Transverse colon (tissue), 4 donors: ENCODE measurements around the gene RLN1. TPM values are rescaled to one million over a fixed set of nuclear protein-coding genes. Genes with fewer than 3 reads are reported as not detected.
"Not testable (repeated sequence)": the region's sequence is repeated elsewhere in the genome, so short reads cannot be mapped to it uniquely, and the experiment has no call there.

Experiments used
- DNase-seq: peaks from one replicate; pipeline ENCODE4 v3.0.0-alpha.2; 2019
- H3K27ac ChIP-seq, 4 donors: fragments of 200-600 bp; sonication (generic); 2 replicates each; pipeline ENCODE4 v1.5.1; 2016 to 2018; ENCODE audit warnings: inconsistent platforms in 4 of 4
- H3K27me3 ChIP-seq: fragments of 200-600 bp; sonication (generic); 2 replicates; pipeline ENCODE4 v1.5.1; 2017; ENCODE audit warnings: inconsistent platforms
- H3K36me3 ChIP-seq, 4 donors: fragments of 200-600 bp; sonication (generic); 2 replicates each; pipeline ENCODE4 v1.5.1; 2017 to 2019; ENCODE audit warnings: inconsistent platforms in 4 of 4
- H3K4me1 ChIP-seq, 4 donors: fragments of 200-600 bp; sonication (generic); 2 replicates each; pipeline ENCODE4 v1.5.1; 2017 to 2020; ENCODE audit warnings: inconsistent platforms in 4 of 4
- H3K4me3 ChIP-seq, 4 donors: fragments of 200-600 bp; sonication (generic); 1 replicate in 1 of 4; 2 replicates in 3 of 4; pipeline versions ENCODE4 v1.5.1 to v1.6.1; 2017 to 2019; ENCODE audit warnings: inconsistent platforms in 4 of 4
- H3K9me3 ChIP-seq, 2 donors: fragments of 200-600 bp; sonication (generic); 2 replicates each; pipeline ENCODE4 v1.5.1; 2017 to 2019; ENCODE audit warnings: inconsistent platforms in 2 of 2
- CTCF ChIP-seq, 5 experiments: fragments of 200-600 bp in 3 of 5; fragments of 450-650 bp in 2 of 5; sonication (generic) in 3 of 5; IDR thresholded peaks; 1 replicate in 2 of 5; 2 replicates in 3 of 5; pipeline ENCODE4 v1.5.1; 2016 to 2017; ENCODE audit warnings: antibody characterized with exemption in 5 of 5, inconsistent platforms in 3 of 5, mild to moderate bottlenecking in 2 of 5, moderate library complexity in 1 of 5
- EP300 ChIP-seq: sonication (generic); formaldehyde crosslinking; IDR thresholded peaks from one replicate; pipeline ENCODE4 v1.6.1; 2017; ENCODE audit warnings: antibody characterized with exemption, low read depth
- POLR2A ChIP-seq: fragments of 450-650 bp; IDR thresholded peaks from one replicate; pipeline ENCODE4 v1.6.1; 2016; ENCODE audit warnings: antibody characterized with exemption, mild to moderate bottlenecking, moderate library complexity
- POLR2AphosphoS5 ChIP-seq, 3 donors: sonication (generic); formaldehyde crosslinking; IDR thresholded peaks; one replicate each; pipeline ENCODE4 v1.6.1; 2016; ENCODE audit warnings: antibody characterized with exemption in 3 of 3
- WGBS, 2 donors: methylation state at CpG; one replicate each; pipeline ENCODE4 v1.1.5; 2018; ENCODE audit warnings: low coverage in 1 of 2; 5-methylcytosine and 5-hydroxymethylcytosine counted together
- in situ Hi-C, 4 donors: fragments of 200-750 bp; cut with MboI; loops; one replicate each; pipeline versions ENCODE4 v1.15.0 to v1.15.1; 2017; ENCODE audit warnings: low sequenced_read_pairs in 3 of 4, low pct_ligation_motif_present in 1 of 4, low pct_unique_long_range_greater_than_20kb in 1 of 4
- intact Hi-C: fragments of 100-400 bp; cut with DNase I; formaldehyde crosslinking; loops from one replicate; pipeline ENCODE4 v1.15.1; 2023; ENCODE audit warnings: low total_unique reads
- total RNA-seq, 4 donors: library from RNA; depleted of rRNA; stranded (reverse); fragments of >200 nt; gene quantifications; one replicate each; pipeline ENCODE4 v1.1.0, GENCODE V29; 2016

Gene RLN1
- total RNA-seq, 4 donors from 2014 or later, result 0.79 TPM; not detected in 3

- Histone ChIP-seq H3K4me3 (no peak overlapping the region), H3K36me3 (no peaks in the 10 kb centered on the region), H3K4me1 (no peaks in the 10 kb centered on the region), H3K9me3 (no peaks in the 10 kb centered on the region), H3K27ac (no peak overlapping the region), H3K27me3 (no peaks in the 10 kb centered on the region)
- TF ChIP-seq CTCF (IDR thresholded peaks at IDR 0.05) (no peak), POLR2AphosphoS5 (IDR thresholded peaks at IDR 0.05) (no peak), EP300 (no peak), POLR2A (no peak)
- WGBS, 2 donors, result 80 to 87% methylated on average over 2 to 10 of the region's 10 CpGs
- intact Hi-C loops, result no loop called here
- no peak for DNase-seq
- in situ Hi-C loops, result no loop called here
These were observed 12.7 kb downstream of the RLN1 start for GRCh38 chr9:5326893-5327548.

DNA sequence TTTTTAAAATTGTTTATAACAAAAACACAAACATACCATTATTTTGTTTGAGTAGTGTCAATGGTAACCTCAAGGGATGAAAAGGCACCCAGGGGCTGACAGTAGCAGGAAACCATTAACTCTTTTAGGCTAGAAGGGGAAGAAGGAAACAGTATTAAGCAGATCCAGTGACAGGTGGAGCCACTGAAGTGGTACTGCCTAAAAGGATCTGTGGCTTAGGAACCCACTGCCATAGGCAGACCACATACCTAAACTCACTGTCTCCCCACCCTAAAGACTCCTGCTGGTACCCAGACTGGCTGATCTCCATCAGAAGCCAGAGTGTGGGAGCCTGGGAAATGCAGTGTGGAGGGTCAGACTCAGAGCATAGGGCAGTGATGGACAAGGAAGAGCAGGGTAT lies 13.5 kb downstream of the RLN1 start:
- Histone ChIP-seq H3K4me1 (no peaks in the 10 kb centered on the region), H3K4me3 (no peak overlapping the region), H3K27me3 (no peaks in the 10 kb centered on the region), H3K9me3 (no peaks in the 10 kb centered on the region), H3K36me3 (no peaks in the 10 kb centered on the region), H3K27ac (no peak overlapping the region)
- in situ Hi-C loops, result no loop called here
- TF ChIP-seq CTCF (IDR thresholded peaks at IDR 0.05) (no peak), POLR2A (no peak), EP300 (no peak), POLR2AphosphoS5 (IDR thresholded peaks at IDR 0.05) (no peak)
- DNase-seq, result no peak
- intact Hi-C loops, result no loop called here

DNA sequence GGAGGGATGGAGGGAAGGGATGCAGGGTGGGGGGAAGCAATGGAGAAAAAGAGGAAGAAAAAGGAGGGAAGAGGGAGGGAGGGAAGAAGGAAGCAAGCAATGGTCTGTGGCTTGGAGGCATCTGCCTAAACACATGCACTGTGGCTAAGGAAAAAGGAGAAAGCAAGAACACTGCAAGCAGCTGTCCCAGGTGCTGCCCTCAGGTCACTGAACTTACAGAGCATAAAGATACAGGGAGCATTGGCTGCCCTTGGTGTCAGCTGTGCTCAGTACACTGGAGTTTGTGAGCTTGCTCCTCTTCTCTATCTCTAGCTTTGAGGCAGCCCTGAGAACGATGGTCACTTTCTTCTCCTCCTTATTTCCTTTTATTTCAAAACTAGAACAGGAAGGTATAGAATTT lies 18.1 kb downstream of the RLN1 start:
- DNase-seq, H3K4me3 ChIP-seq, intact Hi-C loops, H3K27ac ChIP-seq, H3K27me3 ChIP-seq, H3K4me1 ChIP-seq, H3K9me3 ChIP-seq, H3K36me3 ChIP-seq: not testable (repeated sequence)
- WGBS, 2 donors, result 83 to 100% methylated on average over 1 of the region's 1 CpG
- in situ Hi-C loops, result loop anchor here in 1 of 4 donors (25.0 kb wide), 1 partner anchor 266 kb away; no protein-coding TSS in a partner anchor

- Histone ChIP-seq H3K36me3 (no peaks in the 10 kb centered on the region), H3K27me3 (no peaks in the 10 kb centered on the region), H3K9me3 (no peaks in the 10 kb centered on the region), H3K4me1 (no peaks in the 10 kb centered on the region), H3K27ac (no peak overlapping the region), H3K4me3 (no peak overlapping the region)
- TF ChIP-seq POLR2A (no peak), POLR2AphosphoS5 (IDR thresholded peaks at IDR 0.05) (no peak)
- WGBS, 2 donors, result 15 to 27% methylated on average over 1 of the region's 1 CpG
- in situ Hi-C loops, result loop anchor here in 1 of 4 donors (25.0 kb wide), 1 partner anchor 266 kb away; no protein-coding TSS in a partner anchor
- DNase-seq, result no peak
- intact Hi-C loops, result no loop called here
These were observed 18.6 kb downstream of the RLN1 start for GRCh38 chr9:5321058-5321457.

- H3K27ac ChIP-seq, intact Hi-C loops, DNase-seq, H3K4me3 ChIP-seq, H3K27me3 ChIP-seq, H3K4me1 ChIP-seq, H3K36me3 ChIP-seq: not testable (repeated sequence)
- in situ Hi-C loops, result loop anchor here in 1 of 4 donors (25.0 kb wide), 1 partner anchor 271 kb away; no protein-coding TSS in a partner anchor
- H3K9me3 ChIP-seq, result peaks cover 10 to 12% of the 10 kb centered on the region in 2 donors
- WGBS, 2 donors, result 100% methylated on average over 1 of the region's 1 CpG
These were observed 23.3 kb downstream of the RLN1 start for GRCh38 chr9:5316406-5316805.
